ENCODE measurements around the gene MYOM1.
"Not testable (repeated sequence)": the region's sequence is repeated elsewhere in the genome, so short reads cannot be mapped to it uniquely, and the experiment has no call there.

The MYOM1 gene

GRCh38 chr18:3220868-3221267 is 1.1 kb upstream of the MYOM1 start:
- not testable (repeated sequence) for DNase-seq (ENCODE audit: low read depth in 2 of 2)

GRCh38 chr18:3219241-3219630 is 532 bp downstream of the MYOM1 start:
- no peak for DNase-seq (ENCODE audit: low read depth in 2 of 2)

GRCh38 chr18:3218819-3219218 is 949 bp downstream of the MYOM1 start:
- DNase-seq (ENCODE audit: low read depth in 2 of 2) = no peak

GRCh38 chr18:3217948-3218647 is 1.7 kb downstream of the MYOM1 start:
- DNase-seq (ENCODE audit: low read depth in 2 of 2) = no peak

GRCh38 chr18:3216987-3217386 is 2.8 kb downstream of the MYOM1 start:
- no peak for DNase-seq (ENCODE audit: low read depth in 2 of 2)

GRCh38 chr18:3214855-3215637 is 4.7 kb downstream of the MYOM1 start:
- no peak for DNase-seq (ENCODE audit: low read depth in 2 of 2)

GRCh38 chr18:3213300-3214059 is 6.3 kb downstream of the MYOM1 start:
- DNase-seq (ENCODE audit: low read depth in 2 of 2) = no peak

GRCh38 chr18:3212657-3213056 is 7.1 kb downstream of the MYOM1 start:
- DNase-seq (ENCODE audit: low read depth in 2 of 2) = no peak

- DNase-seq (ENCODE audit: low read depth in 2 of 2) = no peak
Measured at GRCh38 chr18:3211236-3211992, 8.4 kb downstream of the MYOM1 start.

GRCh38 chr18:3209859-3210569 is 9.8 kb downstream of the MYOM1 start:
- DNase-seq (ENCODE audit: low read depth in 2 of 2) = no peak

GRCh38 chr18:3207565-3207964 is 12.2 kb downstream of the MYOM1 start:
- no peak for DNase-seq (ENCODE audit: low read depth in 2 of 2)

- no peak for DNase-seq (ENCODE audit: low read depth in 2 of 2)
Measured at GRCh38 chr18:3205239-3205638, 14.5 kb downstream of the MYOM1 start.

- DNase-seq (ENCODE audit: low read depth in 2 of 2) = no peak
Measured at GRCh38 chr18:3199942-3200645, 19.7 kb downstream of the MYOM1 start.

GRCh38 chr18:3198260-3198860 is 21.4 kb downstream of the MYOM1 start:
- not testable (repeated sequence) for DNase-seq (ENCODE audit: low read depth in 2 of 2)

GRCh38 chr18:3194947-3195612 is 24.7 kb downstream of the MYOM1 start:
- no peak for DNase-seq (ENCODE audit: low read depth in 2 of 2)

- DNase-seq (ENCODE audit: low read depth in 2 of 2) = no peak
Measured at GRCh38 chr18:3193331-3193730, 26.4 kb downstream of the MYOM1 start.

GRCh38 chr18:3192752-3193151 is 27.0 kb downstream of the MYOM1 start:
- DNase-seq (ENCODE audit: low read depth in 2 of 2) = no peak

- DNase-seq (ENCODE audit: low read depth in 2 of 2) = no peak
Measured at GRCh38 chr18:3192286-3192685, 27.5 kb downstream of the MYOM1 start.

- DNase-seq (ENCODE audit: low read depth in 2 of 2) = no peak
Measured at GRCh38 chr18:3190610-3191009, 29.2 kb downstream of the MYOM1 start.

GRCh38 chr18:3189884-3190283 is 29.9 kb downstream of the MYOM1 start:
- no peak for DNase-seq (ENCODE audit: low read depth in 2 of 2)

Data from stimulated activated CD8-positive, alpha-beta memory T cell treated with anti-CD3 and anti-CD28 coated beads, Interleukin-2, amount 100 ng/mL, for 48 hours (primary cell).